GM19455 (cell line): ENCODE measurements around the gene RYR2.
"Not testable (repeated sequence)": the region's sequence is repeated elsewhere in the genome, so short reads cannot be mapped to it uniquely, and the experiment has no call there.

Source experiments
- ATAC-seq: cut with Tn5 transposase; IDR thresholded peaks from one replicate; pipeline ENCODE4 v1.9.1; 2021; ENCODE audit not compliant: unreplicated experiment

RYR2 gene

DNA sequence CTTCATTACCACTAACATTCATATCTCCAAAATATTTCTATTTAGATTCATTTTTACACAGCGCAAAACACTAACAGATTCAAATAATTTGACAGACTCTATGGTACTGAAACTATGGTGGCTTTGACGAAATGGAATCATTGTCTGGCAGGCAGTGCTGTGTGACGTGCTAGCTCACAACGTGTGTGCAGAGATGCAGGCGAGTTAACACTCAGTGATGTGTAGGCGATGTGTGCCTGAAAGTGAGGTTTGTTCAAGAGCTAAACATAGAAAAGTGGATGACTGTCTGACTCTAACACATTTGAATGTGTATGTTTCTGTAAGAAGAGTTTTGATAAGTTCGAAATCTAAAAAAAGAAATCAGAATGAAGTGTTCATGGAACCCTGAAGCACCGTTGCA, 97.7 kb downstream of the RYR2 start:
- ATAC-seq, result no peak

DNA sequence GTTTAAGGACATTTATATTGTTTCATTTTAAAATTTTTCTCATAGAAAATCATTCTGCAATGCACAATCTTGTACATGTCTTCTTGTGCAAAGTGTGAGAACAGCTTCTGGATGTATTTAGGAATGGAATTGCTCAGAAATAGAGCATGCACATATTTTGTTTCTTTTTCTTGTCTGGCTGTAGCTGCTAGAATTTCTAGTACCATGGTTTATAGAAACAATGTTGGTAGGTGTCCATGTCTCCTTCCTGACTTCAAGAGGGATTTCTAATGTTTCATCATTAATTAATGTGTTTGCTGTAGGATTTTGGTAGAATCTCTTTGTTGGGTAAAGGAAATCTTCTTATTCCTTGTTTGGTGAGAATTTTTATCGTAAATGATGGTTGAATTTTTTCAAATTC, 99.0 kb downstream of the RYR2 start:
- no peak for ATAC-seq

DNA sequence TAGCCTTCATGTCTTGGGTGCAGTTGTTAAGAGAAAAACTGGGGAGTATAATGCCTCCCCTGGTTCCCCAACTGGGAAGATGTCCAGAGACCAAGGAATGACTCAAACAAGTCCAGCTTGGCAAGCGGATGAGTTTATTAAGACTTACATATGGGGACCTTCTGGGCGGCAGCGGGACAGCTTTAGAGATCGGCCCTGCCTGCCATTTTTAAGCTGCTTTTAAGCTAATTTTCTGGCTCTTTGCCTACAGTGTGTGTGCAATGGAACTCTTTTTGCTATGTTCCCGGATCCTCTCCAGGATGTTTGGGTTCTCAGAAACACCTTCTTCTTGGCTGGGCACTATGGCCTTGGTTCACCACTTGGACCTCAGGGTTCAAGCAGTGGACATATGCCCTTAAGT, 99.5 kb downstream of the RYR2 start:
- ATAC-seq, result no peak

DNA sequence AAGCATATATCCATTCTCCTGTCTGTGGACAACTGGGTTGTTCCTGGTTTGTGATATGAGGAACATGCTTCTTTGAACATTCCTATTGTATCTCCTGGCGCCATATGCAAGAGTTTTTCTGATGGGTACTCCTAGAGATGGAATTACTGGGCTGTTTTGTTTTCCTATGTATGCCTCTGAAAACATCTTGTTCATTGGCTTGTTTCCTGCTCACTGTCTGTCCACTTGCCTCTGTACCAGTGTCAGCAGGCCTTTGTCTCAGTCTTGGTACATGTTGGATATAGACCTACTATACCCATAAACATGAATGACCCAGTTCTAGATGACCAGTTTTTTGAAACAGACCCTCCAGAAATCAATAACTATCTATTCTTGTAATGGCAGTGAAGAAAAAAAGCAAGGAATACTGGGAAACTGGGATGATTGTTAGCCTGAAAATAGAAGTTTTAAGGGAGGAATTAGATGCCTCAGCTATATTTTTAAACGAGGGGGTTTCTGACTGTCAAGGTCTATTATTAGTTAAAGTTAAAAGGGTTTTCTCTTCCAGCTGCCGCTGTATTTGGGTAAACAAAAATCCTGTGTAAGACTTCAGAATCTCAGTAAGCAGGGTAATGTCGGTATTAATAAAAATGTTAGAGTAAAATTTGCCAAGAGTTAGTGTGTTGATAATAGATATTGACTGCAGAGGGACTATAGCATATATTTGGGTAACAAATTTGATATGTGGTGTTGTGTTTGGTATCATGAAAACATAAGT, 103.6 kb downstream of the RYR2 start:
- no peak for ATAC-seq

DNA sequence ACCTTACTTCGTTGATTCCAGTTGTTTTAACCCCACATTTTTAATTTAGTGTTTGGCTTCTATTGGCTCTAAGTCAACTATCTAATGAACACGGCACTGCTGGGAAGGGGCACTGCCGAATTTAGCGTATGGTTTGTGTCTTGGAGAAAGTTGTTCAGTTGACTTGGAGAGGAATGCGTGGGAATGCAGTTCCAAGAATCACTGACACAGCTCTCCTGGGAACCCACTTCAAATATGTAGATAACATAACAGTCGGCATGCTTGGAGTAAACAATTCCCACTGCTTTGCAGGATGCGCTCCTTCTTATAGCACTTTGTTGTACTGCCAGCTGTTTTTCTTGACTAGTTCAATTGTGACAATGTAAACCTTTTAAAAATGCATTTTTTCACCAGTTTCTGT, 104.3 kb downstream of the RYR2 start:
- ATAC-seq, result no peak

DNA sequence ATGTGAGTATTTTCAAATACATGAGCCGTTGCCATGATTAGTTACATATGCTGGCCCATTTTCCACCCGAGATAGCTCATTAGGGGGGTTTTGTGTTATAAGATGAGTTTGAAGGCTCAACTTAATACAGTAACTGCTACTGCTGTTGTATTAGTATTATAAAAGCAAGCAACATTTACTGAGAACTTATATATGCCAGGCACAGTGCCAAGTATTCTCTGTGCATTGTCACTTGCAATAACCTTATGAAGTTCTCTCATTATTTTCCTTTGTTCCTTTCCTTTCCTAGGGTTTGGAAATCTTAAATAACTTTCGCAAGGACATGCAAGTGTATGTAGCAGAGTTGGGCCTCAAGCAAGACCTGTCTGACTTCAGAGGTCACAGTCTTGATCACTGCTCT, 107.9 kb downstream of the RYR2 start:
- no peak for ATAC-seq

DNA sequence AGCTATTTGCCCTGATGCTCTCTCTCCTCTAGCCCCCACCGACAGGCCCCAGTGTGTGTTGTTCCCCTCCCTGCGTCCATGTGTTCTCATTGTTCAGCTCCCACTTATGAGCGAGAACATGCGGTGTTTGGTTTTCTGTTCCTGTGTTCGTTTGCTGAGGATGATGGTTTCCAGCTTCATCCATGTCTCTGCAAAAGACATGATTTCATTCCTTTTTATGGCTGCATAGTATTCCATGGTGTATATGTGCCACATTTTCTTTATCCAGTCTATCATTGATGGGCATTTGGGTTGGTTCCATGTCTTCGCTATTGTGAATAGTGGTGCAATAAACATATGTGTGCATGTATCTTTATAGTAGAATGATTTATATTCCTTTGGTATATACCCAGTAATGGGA, 110.0 kb downstream of the RYR2 start:
- ATAC-seq, result not testable (repeated sequence)

DNA sequence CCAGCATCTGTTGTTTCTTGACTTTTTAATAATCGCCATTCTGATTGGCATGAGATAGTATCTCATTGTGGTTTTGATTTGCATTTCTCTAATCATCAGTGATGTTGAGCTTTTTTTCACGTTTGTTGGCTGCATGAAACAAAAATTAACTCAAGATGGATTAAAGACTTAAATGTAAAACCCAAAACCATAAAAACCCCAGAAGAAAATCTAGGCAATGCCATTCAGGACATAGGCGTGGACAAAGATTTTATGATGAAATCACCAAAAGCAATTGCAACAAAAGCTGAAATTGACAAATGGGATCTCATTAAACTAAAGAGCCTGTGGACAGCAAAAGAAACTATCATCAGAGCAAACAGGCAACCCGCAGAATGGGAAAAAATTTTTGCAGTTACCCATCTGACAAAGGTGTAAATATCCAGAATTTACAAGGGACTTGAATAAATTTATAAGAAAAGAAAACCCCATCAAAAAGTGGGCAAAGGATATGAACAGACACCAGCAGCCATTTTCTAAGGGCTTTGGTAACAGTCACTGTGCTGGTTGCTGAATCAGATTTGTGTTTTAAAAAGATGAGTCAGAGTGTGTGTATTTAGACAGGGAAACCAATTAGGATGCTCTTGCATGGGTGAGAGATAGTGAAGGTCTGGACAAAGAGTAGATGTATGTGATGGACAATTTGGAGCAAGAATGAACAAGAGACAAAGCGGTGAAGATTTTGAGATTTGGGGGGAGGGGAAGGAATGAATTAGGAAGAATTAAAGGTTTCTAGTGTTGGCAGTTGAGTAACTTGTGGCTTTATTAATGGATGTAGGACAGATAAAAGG, 110.7 kb downstream of the RYR2 start:
- ATAC-seq, result no peak

DNA sequence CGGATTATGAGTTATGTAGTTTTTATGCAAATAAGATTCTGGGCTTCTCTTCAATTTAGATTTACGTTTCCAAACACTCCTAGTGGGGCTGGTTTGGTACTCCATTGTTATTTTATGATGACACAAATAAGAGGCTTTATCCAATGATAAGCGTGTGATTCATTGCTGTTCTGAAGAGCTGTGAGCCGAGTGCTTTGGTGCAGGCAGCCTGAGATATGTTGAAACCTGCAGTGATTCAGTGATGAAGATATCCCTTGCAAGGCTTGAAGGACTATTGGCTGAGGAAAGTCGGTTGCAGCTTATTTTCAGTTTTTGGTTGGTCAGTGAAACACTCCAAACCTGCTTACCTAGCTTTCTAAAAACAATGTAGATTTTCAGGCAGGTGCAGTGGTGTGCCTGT, 112.2 kb downstream of the RYR2 start:
- ATAC-seq, result no peak

DNA sequence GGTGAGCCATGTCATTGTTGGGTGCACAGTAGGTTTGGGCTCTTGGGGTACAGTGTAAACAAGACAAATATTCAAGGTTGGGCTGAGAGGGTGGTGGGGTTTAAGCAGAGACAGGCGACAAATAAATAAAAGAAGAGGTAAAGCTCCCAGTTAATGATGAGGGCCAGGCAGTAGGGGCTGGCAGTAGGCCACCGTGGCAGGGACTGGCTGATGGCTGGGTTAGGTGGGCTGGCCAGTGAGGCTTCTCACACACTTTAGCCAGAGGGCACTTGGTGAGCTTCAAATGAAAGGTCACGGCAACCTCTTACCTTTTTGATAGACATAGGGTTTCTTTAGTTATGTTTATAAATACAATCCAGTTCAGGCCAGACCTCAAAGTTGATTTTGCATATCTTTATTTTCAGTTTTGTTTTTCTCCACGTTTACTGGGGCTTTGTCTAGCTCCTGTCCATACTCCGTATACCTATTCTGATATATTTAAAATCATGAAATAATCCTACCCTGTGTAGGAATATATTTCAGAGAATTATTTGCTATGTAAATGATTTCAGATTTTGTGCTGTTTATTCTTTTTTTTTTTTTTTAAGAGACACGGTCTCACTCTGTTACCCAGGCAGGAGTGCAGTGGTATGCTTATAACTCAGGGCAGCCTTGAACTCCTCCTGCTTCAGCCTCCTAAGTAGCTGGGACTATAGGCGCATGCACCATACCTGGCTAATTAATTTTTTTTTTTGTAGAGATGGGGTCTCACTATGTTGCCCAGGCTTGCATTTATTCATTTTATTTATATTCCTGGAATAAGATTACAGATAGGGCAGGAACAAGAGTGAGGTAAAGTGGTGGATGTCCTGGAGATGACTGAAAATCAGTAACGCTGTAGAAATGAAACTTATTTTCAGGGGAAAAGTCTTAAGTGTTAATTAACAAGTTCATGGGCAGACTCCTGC, 122.7 kb downstream of the RYR2 start:
- ATAC-seq, result no peak

DNA sequence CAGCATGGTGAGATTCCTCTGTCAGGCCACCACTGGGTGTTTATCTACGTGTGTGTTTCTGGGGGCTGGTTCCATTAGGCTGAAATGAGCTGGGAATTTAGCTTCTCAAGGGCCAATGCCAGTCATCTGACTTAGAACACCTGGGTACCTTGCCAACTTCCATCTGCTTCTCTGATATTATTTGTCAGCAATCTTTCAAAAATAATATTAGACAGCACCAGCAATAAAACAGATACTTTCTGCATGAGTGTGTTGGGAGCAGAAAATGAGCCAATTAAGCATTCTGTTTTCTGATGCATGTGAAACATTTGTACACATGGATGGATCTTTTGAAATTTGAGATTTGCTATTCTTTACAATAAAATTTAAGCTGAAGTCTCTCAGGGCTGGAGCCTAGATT, 124.1 kb downstream of the RYR2 start:
- no peak for ATAC-seq

DNA sequence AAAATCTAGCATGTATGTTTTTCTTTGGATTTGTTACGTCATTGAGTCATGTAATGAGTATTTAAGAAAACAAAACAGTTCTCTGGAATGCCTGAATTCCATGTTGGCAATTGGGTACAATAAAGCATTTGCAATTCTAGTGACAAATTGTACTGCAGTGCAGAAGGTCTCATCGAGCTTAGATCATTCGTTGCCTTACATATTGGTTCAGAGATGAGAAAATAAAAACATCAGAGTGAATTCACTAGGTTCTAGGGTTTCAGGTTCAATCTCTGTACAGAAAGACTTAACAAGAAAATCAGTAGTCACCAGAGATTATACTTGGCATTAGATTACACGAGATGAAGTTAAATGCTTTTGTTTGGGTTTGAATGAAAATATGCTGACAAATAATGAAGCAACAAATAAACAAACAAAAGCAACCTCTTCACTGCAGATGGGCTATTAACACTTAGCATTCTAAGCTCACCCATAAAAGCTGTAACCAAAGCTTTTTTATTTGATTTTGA, 124.7 kb downstream of the RYR2 start:
- no peak for ATAC-seq

DNA sequence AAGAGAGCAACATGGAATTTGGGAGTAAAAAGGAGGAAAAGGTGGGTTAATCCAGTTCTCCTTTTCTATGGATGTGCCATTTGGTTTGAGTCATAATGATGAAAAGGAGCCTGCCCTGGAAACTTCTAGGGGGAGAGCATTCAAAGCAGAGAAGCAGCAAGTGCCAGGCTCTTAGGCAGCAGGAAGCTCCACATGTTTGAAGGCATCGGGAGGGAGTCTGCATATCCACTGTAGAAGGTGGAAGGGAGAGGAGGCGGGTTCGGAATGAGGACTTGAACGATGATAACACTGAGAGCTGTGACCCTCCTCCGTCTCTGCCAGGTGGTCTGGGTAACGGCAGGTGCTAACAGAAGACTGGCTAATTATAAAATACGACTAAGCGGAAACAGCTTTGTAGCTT, 128.2 kb downstream of the RYR2 start:
- ATAC-seq, result no peak

DNA sequence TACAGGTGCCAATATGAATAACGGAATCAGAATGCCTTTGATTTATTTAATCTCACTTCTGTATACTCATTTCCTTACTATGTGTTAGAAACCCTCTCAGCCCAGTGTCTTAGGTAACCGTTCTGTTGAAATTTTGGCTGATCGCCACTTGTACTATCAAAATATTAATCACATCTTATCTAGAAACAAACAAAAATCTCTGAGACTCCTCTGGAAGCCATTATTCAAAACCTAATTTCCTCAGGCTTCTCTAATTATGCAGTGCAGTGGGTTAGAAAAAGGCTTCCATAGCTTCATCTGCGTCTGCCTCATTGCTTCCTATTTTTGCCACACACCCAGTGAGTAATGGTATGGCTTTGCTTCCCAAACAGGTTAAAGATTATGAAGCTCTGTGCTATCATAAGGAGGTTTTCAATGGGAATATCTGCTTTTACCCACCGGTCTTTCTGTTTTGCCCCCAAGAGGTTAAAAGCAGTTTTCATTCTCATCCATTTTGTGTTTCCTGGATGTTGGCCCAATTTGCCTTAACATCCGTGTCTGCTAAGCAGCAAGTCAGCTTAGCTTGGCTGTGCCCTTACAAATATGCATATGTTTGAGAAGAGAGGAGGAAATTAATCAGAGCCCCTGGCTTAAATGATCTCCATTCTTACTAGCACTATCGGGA, 129.6 kb downstream of the RYR2 start:
- ATAC-seq, result no peak

DNA sequence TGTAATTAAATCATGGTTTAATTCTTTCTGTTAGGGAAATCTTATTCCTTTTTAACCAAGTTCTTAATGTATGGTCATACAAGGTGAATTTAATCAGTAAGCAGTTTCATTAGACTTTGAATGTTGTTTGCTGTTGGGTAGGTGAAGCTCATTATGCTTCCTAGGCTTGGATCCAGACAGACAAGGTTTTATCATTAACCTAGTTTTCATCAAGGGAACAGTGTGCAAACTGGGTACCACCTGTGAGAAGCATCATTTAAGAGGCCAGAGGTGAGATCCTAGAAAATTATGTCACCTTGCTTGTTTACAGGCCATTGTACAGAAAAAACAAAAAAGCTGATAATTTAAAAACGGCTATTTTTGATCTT, 130.1 kb downstream of the RYR2 start:
- no peak for ATAC-seq

DNA sequence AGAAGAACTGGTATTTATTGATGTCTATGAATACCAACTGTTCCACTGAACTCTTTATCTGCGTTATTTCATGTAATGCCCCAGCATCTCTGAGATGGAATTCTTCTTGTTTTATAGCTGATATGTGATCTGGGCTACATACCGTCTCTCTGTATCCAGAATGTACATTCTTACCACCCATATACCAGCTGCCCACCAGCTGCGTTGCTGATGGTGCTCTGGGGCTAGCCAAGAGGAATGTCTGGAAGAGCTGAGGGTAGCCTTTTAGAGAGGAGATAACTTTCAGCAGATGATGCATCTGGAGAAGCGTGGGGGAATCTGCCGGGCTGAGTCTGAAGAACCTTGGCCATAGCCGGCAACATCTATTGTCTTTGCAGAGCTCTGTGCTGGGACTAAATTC, 137.5 kb downstream of the RYR2 start:
- no peak for ATAC-seq

DNA sequence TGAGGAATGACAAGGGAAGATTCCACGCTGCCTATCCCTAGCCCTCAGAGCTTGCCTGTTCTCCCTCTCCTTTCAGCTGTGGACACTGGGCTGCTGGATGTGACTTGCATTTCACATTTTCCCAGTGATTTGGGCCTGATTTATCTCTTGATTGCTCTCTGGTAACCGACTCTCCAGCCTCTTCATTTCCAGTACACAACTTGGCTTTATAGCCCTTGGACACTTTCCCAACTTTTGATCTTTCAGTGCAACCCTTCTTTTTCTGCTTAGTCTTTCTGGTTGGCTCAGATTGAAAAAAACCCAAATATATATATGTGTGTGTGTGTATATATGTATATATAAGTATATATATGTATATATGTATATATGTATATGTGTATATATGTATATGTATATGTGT, 138.3 kb downstream of the RYR2 start:
- ATAC-seq, result no peak

DNA sequence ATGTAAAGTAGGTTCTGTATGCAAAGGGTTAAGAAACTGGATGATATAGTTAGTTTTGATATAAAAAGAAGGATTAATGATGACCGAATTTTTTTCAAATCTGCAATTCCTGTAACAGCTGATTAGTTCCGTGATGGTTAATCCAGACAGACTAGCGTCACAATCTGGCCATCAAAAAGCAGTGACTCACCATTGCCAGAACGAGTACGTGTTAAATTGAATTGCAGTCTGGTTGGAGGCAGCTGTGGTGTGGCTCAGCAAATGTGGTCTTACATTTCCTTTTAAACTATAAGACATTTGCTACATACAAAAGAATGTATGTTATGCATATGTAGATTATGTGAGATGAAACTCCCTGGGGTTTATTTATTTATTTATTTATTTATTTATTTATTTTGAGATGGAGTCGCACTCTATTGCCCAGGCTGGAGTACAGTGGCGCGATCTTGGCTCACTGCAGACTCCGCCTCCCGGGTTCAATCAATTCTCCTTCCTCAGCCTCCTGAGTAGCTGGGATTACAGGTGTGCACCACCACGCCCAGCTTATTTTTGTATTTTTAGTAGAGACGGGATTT, 139.8 kb downstream of the RYR2 start:
- no peak for ATAC-seq

DNA sequence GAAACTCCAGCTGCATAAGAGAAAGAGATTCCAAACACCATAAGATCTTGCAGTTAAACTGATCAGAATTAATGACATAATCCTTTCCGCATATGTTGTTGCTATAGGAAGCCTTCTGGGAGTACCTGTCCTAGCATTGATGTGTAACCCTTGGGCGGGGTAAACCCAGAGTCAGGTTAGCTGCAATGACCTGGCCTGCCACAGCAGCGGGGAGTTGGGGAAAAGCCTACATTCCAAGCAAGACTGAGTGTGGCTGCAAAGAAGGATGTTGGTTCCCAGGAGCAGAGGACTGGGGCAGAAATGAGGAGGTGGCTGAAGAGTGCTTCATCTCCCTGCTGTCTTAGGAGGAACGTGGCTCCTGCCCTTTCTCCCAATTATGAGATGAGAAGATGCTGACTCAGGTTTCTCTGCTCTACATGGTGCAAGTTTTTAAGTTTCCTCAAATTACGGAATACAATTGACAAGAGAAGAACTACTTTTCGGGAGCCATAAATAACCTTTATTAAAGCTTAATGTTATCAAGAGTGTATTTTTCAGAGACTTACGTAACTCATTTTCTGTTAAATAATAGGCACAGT, 142.1 kb downstream of the RYR2 start:
- no peak for ATAC-seq

DNA sequence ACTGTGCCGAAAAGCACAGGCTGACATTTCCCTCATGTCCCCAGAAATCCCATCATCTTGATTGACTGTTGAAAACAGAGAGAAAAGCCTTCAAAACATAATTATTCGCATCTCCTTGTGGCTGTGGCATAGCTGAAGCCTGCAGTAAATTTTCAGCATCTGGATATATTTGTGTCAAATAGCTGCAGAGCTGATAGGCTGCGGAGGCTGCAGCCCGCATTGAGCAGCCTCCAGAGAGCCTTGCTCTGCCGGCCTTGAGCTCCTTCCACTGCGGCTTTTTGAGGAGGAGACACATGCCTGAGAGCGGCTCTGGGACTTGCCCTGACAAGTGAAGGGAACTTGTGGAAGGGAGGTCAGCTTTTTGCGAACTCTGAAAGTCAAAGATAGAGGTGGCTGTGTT, 144.7 kb downstream of the RYR2 start:
- ATAC-seq, result no peak
